ENCODE data around the gene ZNF689. TPM values are rescaled to one million over a fixed set of nuclear protein-coding genes. Genes with fewer than 3 reads are reported as not detected.
A peak's percentile ranks its signal among the peaks of the same experiment; 100 is the strongest.

ZNF689 gene
- total and polyA plus RNA-seq, 2 of the 13 experiments (the other 11 are each of a cell fraction or from before 2014, with no cell fraction given): 9.7 to 19.5 TPM

GRCh38 chr16:30656974-30657865, 47.0 kb upstream of the ZNF689 start (continued):
- TF ChIP-seq ZNF318 (CRISPR knock-in tag; IDR thresholded peaks at IDR 0.05) (no peak), ZNF550 (CRISPR knock-in tag; IDR thresholded peaks at IDR 0.05; ENCODE audit: borderline replicate concordance) (peak; percentile 73; the same call in 1 of the 2 replicates), THAP9 (CRISPR knock-in tag; IDR thresholded peaks at IDR 0.05; ENCODE audit: borderline replicate concordance) (no peak), KLF11 (CRISPR knock-in tag; IDR thresholded peaks at IDR 0.05) (0 out of 2 replicates have a peak, but pooled peaks have one; percentile 33), ATF3 (CRISPR knock-in tag; IDR thresholded peaks at IDR 0.05) (no peak), RBM39 (IDR thresholded peaks at IDR 0.05; ENCODE audit: low read depth, low read length, poor library complexity, severe bottlenecking) (no peak), ZMYM2 (CRISPR knock-in tag; IDR thresholded peaks at IDR 0.05) (no peak), ZBTB4 (CRISPR knock-in tag; IDR thresholded peaks at IDR 0.05; ENCODE audit: borderline replicate concordance) (peak; percentile 37; the same call in 1 of the 2 replicates), SUZ12 (IDR thresholded peaks at IDR 0.05; ENCODE audit: low read depth, low read length) (no peak), CEBPB (IDR thresholded peaks at IDR 0.05; ENCODE audit: borderline replicate concordance, low read depth, low read length) (no peak)

Measured in HepG2 (cell line).